Measurements from ENCODE around the gene ISOC1. TPM values are rescaled to one million over a fixed set of nuclear protein-coding genes. Genes with fewer than 3 reads are reported as not detected.

ISOC1 gene
- total and polyA plus RNA-seq, 2 of the 13 experiments (the other 11 are each of a cell fraction or from before 2014, with no cell fraction given): 25.7 to 51.3 TPM

DNA sequence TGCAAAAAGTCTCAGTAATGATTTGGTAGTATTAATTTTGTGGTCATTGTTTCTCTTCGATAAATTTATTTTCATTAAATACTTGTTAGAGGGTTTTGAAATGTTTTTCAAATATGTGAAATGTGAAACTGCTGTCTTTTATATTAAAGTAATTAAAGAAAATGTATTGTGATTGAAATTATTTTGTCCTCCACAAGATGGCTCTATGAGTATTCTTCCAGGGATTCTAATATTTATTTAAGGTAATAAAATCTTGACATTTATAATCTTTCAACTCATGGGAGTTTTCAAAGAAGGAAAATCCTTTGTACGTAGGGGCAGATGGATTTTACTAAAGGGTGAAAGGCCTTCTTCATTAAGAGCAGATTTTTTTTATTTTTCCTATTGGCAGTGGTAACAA is 19.3 kb downstream of the ISOC1 start:
- Histone ChIP-seq H3K9me3 (ENCODE audit: low read length) (no peaks in the 10 kb centered on the region), H3K4me2 (ENCODE audit: low read depth, low read length) (no peak overlapping the region), H3K79me2 (ENCODE audit: insufficient read depth, low read length) (no peaks in the 10 kb centered on the region), H4K20me1 (ENCODE audit: insufficient read depth, low read length) (no peaks in the 10 kb centered on the region), H3K27ac (ENCODE audit: extremely low read length, insufficient read depth, low read length) (no peak overlapping the region), H2AFZ (ENCODE audit: low read length) (no peak overlapping the region), H3K36me3 (replicated peaks in 1 of 2; ENCODE audit: control insufficient read depth in 1 of 2, insufficient read depth in 2 of 2, low read length in 2 of 2) (peaks cover 4 to 16% of the 10 kb centered on the region in 2 experiments; a peak in 2 of 5 replicates), H3K27me3 (ENCODE audit: control insufficient read depth in 1 of 2, insufficient read depth in 2 of 2, low read length in 2 of 2) (no peaks in the 10 kb centered on the region), H3K4me1 (ENCODE audit: insufficient read depth, low read length) (no peaks in the 10 kb centered on the region), H3K9ac (ENCODE audit: insufficient read depth, low read depth, low read length) (no peak overlapping the region), H3K4me3 (replicated peaks in 1 of 3; ENCODE audit: insufficient read depth in 1 of 3, low read depth in 2 of 3, low read length in 3 of 3) (no peak overlapping the region)
- WGBS (ENCODE audit: low lambda C conversion rate): 78% methylated on average over 2 of the region's 2 CpGs
- no peak for DNase-seq (ENCODE audit: low spot score)
- BruUV-seq (replicated peaks): no TSS peak
- FAIRE-seq: no peak
- POLR2A ChIA-PET: no interaction called here
- no peak for ATAC-seq
- intact Hi-C loops (cut with micrococcal nuclease; ENCODE audit: unreplicated experiment) (no loop called here), in situ Hi-C loops (cut with HindIII; ENCODE audit: extremely low pct_ligation_motif_present, low pct_unique_long_range_greater_than_20kb) (loop anchor here (25.0 kb wide), 1 partner anchor 902 kb away; no protein-coding TSS in a partner anchor)
- no peak for TF ChIP-seq SUZ12 (IDR thresholded peaks at IDR 0.05; ENCODE audit: low read depth, low read length)
- no peak for TF ChIP-seq RFX1 (IDR thresholded peaks at IDR 0.05)
- TF ChIP-seq MYNN (CRISPR knock-in tag; IDR thresholded peaks at IDR 0.05; ENCODE audit: low read depth): no peak
- TF ChIP-seq, protein P1, sequence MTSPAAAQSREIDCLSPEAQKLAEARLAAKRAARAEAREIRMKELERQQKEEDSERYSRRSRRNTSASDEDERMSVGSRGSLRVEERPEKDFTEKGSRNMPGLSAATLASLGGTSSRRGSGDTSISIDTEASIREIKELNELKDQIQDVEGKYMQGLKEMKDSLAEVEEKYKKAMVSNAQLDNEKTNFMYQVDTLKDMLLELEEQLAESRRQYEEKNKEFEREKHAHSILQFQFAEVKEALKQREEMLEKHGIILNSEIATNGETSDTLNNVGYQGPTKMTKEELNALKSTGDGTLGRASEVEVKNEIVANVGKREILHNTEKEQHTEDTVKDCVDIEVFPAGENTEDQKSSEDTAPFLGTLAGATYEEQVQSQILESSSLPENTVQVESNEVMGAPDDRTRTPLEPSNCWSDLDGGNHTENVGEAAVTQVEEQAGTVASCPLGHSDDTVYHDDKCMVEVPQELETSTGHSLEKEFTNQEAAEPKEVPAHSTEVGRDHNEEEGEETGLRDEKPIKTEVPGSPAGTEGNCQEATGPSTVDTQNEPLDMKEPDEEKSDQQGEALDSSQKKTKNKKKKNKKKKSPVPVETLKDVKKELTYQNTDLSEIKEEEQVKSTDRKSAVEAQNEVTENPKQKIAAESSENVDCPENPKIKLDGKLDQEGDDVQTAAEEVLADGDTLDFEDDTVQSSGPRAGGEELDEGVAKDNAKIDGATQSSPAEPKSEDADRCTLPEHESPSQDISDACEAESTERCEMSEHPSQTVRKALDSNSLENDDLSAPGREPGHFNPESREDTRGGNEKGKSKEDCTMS (CRISPR knock-in tag; conservative IDR thresholded peaks at IDR 0.05): no peak
- TF ChIP-seq, protein P2, sequence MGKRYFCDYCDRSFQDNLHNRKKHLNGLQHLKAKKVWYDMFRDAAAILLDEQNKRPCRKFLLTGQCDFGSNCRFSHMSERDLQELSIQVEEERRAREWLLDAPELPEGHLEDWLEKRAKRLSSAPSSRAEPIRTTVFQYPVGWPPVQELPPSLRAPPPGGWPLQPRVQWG (CRISPR knock-in tag; IDR thresholded peaks at IDR 0.05; ENCODE audit: borderline replicate concordance, low read depth): no peak
- no peak for TF ChIP-seq ZNF589 (CRISPR knock-in tag; conservative IDR thresholded peaks at IDR 0.05)
- no peak for TF ChIP-seq ZNF44 (CRISPR knock-in tag; IDR thresholded peaks at IDR 0.05)
- TF ChIP-seq, protein P3, sequence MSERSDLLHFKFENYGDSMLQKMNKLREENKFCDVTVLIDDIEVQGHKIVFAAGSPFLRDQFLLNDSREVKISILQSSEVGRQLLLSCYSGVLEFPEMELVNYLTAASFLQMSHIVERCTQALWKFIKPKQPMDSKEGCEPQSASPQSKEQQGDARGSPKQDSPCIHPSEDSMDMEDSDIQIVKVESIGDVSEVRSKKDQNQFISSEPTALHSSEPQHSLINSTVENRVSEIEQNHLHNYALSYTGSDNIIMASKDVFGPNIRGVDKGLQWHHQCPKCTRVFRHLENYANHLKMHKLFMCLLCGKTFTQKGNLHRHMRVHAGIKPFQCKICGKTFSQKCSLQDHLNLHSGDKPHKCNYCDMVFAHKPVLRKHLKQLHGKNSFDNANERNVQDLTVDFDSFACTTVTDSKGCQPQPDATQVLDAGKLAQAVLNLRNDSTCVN (CRISPR knock-in tag; IDR thresholded peaks at IDR 0.05; ENCODE audit: borderline replicate concordance): no peak
- TF ChIP-seq ZNF614 (CRISPR knock-in tag; IDR thresholded peaks at IDR 0.05; ENCODE audit: borderline replicate concordance): no peak
- no peak for TF ChIP-seq SMYD3 (CRISPR knock-in tag; IDR thresholded peaks at IDR 0.05)
- no peak for TF ChIP-seq MAFG (CRISPR knock-in tag; IDR thresholded peaks at IDR 0.05)
- no peak for TF ChIP-seq EZH2 (conservative IDR thresholded peaks at IDR 0.05; ENCODE audit: low read depth, low read length)
- TF ChIP-seq ZNF564 (CRISPR knock-in tag; IDR thresholded peaks at IDR 0.05): no peak
- TF ChIP-seq, protein P4, sequence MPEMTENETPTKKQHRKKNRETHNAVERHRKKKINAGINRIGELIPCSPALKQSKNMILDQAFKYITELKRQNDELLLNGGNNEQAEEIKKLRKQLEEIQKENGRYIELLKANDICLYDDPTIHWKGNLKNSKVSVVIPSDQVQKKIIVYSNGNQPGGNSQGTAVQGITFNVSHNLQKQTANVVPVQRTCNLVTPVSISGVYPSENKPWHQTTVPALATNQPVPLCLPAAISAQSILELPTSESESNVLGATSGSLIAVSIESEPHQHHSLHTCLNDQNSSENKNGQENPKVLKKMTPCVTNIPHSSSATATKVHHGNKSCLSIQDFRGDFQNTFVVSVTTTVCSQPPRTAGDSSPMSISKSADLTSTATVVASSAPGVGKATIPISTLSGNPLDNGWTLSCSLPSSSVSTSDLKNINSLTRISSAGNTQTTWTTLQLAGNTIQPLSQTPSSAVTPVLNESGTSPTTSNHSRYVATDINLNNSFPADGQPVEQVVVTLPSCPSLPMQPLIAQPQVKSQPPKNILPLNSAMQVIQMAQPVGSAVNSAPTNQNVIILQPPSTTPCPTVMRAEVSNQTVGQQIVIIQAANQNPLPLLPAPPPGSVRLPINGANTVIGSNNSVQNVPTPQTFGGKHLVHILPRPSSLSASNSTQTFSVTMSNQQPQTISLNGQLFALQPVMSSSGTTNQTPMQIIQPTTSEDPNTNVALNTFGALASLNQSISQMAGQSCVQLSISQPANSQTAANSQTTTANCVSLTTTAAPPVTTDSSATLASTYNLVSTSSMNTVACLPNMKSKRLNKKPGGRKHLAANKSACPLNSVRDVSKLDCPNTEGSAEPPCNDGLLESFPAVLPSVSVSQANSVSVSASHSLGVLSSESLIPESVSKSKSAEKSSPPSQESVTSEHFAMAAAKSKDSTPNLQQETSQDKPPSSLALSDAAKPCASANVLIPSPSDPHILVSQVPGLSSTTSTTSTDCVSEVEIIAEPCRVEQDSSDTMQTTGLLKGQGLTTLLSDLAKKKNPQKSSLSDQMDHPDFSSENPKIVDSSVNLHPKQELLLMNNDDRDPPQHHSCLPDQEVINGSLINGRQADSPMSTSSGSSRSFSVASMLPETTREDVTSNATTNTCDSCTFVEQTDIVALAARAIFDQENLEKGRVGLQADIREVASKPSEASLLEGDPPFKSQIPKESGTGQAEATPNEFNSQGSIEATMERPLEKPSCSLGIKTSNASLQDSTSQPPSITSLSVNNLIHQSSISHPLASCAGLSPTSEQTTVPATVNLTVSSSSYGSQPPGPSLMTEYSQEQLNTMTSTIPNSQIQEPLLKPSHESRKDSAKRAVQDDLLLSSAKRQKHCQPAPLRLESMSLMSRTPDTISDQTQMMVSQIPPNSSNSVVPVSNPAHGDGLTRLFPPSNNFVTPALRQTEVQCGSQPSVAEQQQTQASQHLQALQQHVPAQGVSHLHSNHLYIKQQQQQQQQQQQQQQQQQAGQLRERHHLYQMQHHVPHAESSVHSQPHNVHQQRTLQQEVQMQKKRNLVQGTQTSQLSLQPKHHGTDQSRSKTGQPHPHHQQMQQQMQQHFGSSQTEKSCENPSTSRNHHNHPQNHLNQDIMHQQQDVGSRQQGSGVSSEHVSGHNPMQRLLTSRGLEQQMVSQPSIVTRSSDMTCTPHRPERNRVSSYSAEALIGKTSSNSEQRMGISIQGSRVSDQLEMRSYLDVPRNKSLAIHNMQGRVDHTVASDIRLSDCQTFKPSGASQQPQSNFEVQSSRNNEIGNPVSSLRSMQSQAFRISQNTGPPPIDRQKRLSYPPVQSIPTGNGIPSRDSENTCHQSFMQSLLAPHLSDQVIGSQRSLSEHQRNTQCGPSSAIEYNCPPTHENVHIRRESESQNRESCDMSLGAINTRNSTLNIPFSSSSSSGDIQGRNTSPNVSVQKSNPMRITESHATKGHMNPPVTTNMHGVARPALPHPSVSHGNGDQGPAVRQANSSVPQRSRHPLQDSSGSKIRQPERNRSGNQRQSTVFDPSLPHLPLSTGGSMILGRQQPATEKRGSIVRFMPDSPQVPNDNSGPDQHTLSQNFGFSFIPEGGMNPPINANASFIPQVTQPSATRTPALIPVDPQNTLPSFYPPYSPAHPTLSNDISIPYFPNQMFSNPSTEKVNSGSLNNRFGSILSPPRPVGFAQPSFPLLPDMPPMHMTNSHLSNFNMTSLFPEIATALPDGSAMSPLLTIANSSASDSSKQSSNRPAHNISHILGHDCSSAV (CRISPR knock-in tag; IDR thresholded peaks at IDR 0.05; ENCODE audit: borderline replicate concordance): no peak
- CTCF ChIA-PET (ENCODE audit: low intra/inter-chr PET ratio, low total read pairs): no interaction called here
